K562 (cell line): ENCODE data around the gene SMARCB1. TPM values are rescaled to one million over a fixed set of nuclear protein-coding genes. Genes with fewer than 3 reads are reported as not detected.

Experiments used
- E2F3 ChIP-seq: fragments of 250-450 bp; sonication (Bioruptor Pico); IDR thresholded peaks from 2 replicates; pipeline ENCODE4 v1.4.0; 2020; ENCODE audit warnings: mild to moderate bottlenecking
- ESRRB ChIP-seq: fragments of 250-450 bp; sonication (Bioruptor Pico); IDR thresholded peaks from 2 replicates; pipeline ENCODE4 v1.5.0; 2020; ENCODE audit warnings: mild to moderate bottlenecking, moderate library complexity, borderline replicate concordance
- JUNB ChIP-seq: fragments of 450-650 bp; formaldehyde crosslinking; conservative IDR thresholded peaks from 2 replicates; pipeline ENCODE4 v1.4.0; 2020; ENCODE audit warnings: mild to moderate bottlenecking
- MAFK ChIP-seq: IDR thresholded peaks from 2 replicates; pipeline ENCODE4 v1.6.1; 2011; ENCODE audit warnings: low read length, improper control_type of control experiment
- POLR2AphosphoS2 ChIP-seq: IDR thresholded peaks from 2 replicates; pipeline ENCODE4 v1.6.1; 2012; ENCODE audit warnings: low read length, improper control_type of control experiment
- SAFB2 ChIP-seq: fragments of 200-400 bp; formaldehyde crosslinking; IDR thresholded peaks from 2 replicates; pipeline ENCODE4 v1.6.1; 2018; ENCODE audit warnings: borderline replicate concordance, low read length, low read depth, moderate library complexity; ENCODE audit not compliant: severe bottlenecking
- TAF7 ChIP-seq: fragments of 450-650 bp; IDR thresholded peaks from 2 replicates; pipeline ENCODE4 v1.6.1; 2016; ENCODE audit warnings: missing genetic modification characterization, missing compliant biosample characterization
- TAF9B ChIP-seq: fragments of 450-650 bp; IDR thresholded peaks from 2 replicates; pipeline ENCODE4 v1.6.1; 2018; ENCODE audit warnings: mild to moderate bottlenecking; ENCODE audit not compliant: partially characterized antibody
- ZBTB33 ChIP-seq: sonication (generic); formaldehyde crosslinking; IDR thresholded peaks from 2 replicates; pipeline ENCODE4 v1.8.1; 2023; ENCODE audit warnings: mild to moderate bottlenecking, missing genetic modification reagents
- polyA plus RNA-seq, 8 experiments: library from polyadenylated mRNA; depleted of rRNA in 4 of 8; stranded (reverse) in 5 of 8; unstranded in 3 of 8; fragments of >200 nt; fragmentation: Nextera tagmentation in 2 of 8; fragmentation: Illumina TruSeq in 1 of 8; extraction: Ambion mirVana in 2 of 8; extraction: Trizol in 1 of 8; gene quantifications; 2 replicates each; pipeline versions ENCODE4 v1.2.1 to v1.2.3, GENCODE V29; 2011 to 2014; ENCODE audit warnings: inconsistent platforms in 1 of 8, missing spikeins in 1 of 8
- total RNA-seq, 7 experiments: library from RNA; depleted of rRNA in 6 of 7; stranded (reverse); fragments of >200 nt in 6 of 7; fragmentation: Illumina TruSeq in 2 of 7; extraction: Trizol in 2 of 7; gene quantifications; 2 replicates each; pipeline versions ENCODE4 v1.2.1 to v1.2.3, GENCODE V29; 2011 to 2021; ENCODE audit warnings: low replicate concordance in 1 of 7
- TF ChIP-seq, protein P1 (sequence below): fragments of 450-650 bp; formaldehyde crosslinking; IDR thresholded peaks from 2 replicates; pipeline ENCODE4 v1.4.0; 2020; ENCODE audit warnings: mild to moderate bottlenecking
- TF ChIP-seq, protein P2 (sequence below), 2 experiments: fragments of 150-350 bp in 1 of 2; IDR thresholded peaks; 2 replicates each; pipeline ENCODE4 v1.6.1; 2012 to 2016; ENCODE audit warnings: low read depth in 2 of 2, low read length in 2 of 2, mild to moderate bottlenecking in 1 of 2, moderate library complexity in 1 of 2
- TF ChIP-seq, protein P3 (sequence below): fragments of 150-350 bp; IDR thresholded peaks from 2 replicates; pipeline ENCODE4 v1.6.1; 2014; ENCODE audit warnings: low read depth, mild to moderate bottlenecking, low read length, borderline replicate concordance

Gene SMARCB1
- total and polyA plus RNA-seq, 9 of the 15 experiments (the other 6 are each of a cell fraction or from before 2014, with no cell fraction given), result 1.2 to 113 (median 65.4) TPM

- TF ChIP-seq, protein P1, sequence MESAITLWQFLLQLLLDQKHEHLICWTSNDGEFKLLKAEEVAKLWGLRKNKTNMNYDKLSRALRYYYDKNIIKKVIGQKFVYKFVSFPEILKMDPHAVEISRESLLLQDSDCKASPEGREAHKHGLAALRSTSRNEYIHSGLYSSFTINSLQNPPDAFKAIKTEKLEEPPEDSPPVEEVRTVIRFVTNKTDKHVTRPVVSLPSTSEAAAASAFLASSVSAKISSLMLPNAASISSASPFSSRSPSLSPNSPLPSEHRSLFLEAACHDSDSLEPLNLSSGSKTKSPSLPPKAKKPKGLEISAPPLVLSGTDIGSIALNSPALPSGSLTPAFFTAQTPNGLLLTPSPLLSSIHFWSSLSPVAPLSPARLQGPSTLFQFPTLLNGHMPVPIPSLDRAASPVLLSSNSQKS, result no peak
- TF ChIP-seq ESRRB (CRISPR knock-in tag), result no peak
- 0 out of 2 replicates have a peak, but pooled peaks have one; percentile 37 for TF ChIP-seq E2F3 (CRISPR knock-in tag)
- TF ChIP-seq JUNB (CRISPR knock-in tag), result no peak
- no peak for TF ChIP-seq SAFB2
- TF ChIP-seq MAFK, result no peak
- no peak for TF ChIP-seq POLR2AphosphoS2
- TF ChIP-seq, protein P2, sequence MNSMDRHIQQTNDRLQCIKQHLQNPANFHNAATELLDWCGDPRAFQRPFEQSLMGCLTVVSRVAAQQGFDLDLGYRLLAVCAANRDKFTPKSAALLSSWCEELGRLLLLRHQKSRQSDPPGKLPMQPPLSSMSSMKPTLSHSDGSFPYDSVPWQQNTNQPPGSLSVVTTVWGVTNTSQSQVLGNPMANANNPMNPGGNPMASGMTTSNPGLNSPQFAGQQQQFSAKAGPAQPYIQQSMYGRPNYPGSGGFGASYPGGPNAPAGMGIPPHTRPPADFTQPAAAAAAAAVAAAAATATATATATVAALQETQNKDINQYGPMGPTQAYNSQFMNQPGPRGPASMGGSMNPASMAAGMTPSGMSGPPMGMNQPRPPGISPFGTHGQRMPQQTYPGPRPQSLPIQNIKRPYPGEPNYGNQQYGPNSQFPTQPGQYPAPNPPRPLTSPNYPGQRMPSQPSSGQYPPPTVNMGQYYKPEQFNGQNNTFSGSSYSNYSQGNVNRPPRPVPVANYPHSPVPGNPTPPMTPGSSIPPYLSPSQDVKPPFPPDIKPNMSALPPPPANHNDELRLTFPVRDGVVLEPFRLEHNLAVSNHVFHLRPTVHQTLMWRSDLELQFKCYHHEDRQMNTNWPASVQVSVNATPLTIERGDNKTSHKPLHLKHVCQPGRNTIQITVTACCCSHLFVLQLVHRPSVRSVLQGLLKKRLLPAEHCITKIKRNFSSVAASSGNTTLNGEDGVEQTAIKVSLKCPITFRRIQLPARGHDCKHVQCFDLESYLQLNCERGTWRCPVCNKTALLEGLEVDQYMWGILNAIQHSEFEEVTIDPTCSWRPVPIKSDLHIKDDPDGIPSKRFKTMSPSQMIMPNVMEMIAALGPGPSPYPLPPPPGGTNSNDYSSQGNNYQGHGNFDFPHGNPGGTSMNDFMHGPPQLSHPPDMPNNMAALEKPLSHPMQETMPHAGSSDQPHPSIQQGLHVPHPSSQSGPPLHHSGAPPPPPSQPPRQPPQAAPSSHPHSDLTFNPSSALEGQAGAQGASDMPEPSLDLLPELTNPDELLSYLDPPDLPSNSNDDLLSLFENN (IDR thresholded peaks at IDR 0.05; ENCODE audit: low read depth in 2 of 2, low read length in 2 of 2), result no peak
- TF ChIP-seq TAF9B, result peak; percentile 83
- peak; percentile 58; the same call in 1 of the 2 replicates for TF ChIP-seq ZBTB33 (CRISPR knock-in tag)
- TF ChIP-seq TAF7 (tag), result peak; percentile 81
- TF ChIP-seq, protein P3, sequence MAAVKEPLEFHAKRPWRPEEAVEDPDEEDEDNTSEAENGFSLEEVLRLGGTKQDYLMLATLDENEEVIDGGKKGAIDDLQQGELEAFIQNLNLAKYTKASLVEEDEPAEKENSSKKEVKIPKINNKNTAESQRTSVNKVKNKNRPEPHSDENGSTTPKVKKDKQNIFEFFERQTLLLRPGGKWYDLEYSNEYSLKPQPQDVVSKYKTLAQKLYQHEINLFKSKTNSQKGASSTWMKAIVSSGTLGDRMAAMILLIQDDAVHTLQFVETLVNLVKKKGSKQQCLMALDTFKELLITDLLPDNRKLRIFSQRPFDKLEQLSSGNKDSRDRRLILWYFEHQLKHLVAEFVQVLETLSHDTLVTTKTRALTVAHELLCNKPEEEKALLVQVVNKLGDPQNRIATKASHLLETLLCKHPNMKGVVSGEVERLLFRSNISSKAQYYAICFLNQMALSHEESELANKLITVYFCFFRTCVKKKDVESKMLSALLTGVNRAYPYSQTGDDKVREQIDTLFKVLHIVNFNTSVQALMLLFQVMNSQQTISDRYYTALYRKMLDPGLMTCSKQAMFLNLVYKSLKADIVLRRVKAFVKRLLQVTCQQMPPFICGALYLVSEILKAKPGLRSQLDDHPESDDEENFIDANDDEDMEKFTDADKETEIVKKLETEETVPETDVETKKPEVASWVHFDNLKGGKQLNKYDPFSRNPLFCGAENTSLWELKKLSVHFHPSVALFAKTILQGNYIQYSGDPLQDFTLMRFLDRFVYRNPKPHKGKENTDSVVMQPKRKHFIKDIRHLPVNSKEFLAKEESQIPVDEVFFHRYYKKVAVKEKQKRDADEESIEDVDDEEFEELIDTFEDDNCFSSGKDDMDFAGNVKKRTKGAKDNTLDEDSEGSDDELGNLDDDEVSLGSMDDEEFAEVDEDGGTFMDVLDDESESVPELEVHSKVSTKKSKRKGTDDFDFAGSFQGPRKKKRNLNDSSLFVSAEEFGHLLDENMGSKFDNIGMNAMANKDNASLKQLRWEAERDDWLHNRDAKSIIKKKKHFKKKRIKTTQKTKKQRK, result no peak
Measured at GRCh38 chr22:23767673-23768548, 18.9 kb upstream of the SMARCB1 start, which contains the start of gene CHCHD10 (continued).
